Liver (tissue), 9 donors: ENCODE results near the gene GFY. TPM values are rescaled to one million over a fixed set of nuclear protein-coding genes. Genes with fewer than 3 reads are reported as not detected.

Experiments
- DNase-seq: peaks from one replicate; pipeline ENCODE4 v3.0.0-alpha.2; 2017; ENCODE audit warnings: low spot score
- H3K27ac ChIP-seq, 2 donors: one replicate each; pipeline ENCODE4 v1.7.0; 2013; ENCODE audit warnings: inconsistent platforms in 2 of 2, low read length in 2 of 2, control low read depth in 1 of 2, low read depth in 1 of 2, mild to moderate bottlenecking in 1 of 2
- H3K27me3 ChIP-seq, 4 donors: one replicate each; pipeline versions ENCODE4 v1.6.1 to v1.7.0; 2013; ENCODE audit warnings: low read length in 3 of 4, inconsistent platforms in 1 of 4, mild to moderate bottlenecking in 1 of 4, moderate library complexity in 1 of 4; ENCODE audit not compliant: control insufficient read depth in 4 of 4, insufficient read depth in 4 of 4
- H3K36me3 ChIP-seq, 4 donors: one replicate each; pipeline versions ENCODE4 v1.6.1 to v1.7.0; 2013; ENCODE audit warnings: low read length in 3 of 4, mild to moderate bottlenecking in 3 of 4, low read depth in 1 of 4, moderate library complexity in 1 of 4; ENCODE audit not compliant: control insufficient read depth in 4 of 4, insufficient read depth in 3 of 4
- H3K4me1 ChIP-seq, 4 donors: one replicate each; pipeline versions ENCODE4 v1.6.1 to v1.7.0; 2013; ENCODE audit warnings: low read length in 3 of 4, mild to moderate bottlenecking in 3 of 4, moderate library complexity in 1 of 4; ENCODE audit not compliant: control insufficient read depth in 4 of 4, insufficient read depth in 4 of 4
- H3K4me3 ChIP-seq, 3 donors: one replicate each; pipeline versions ENCODE4 v1.6.1 to v1.7.0; 2013; ENCODE audit warnings: low read length in 3 of 3, control low read depth in 1 of 3, low read depth in 1 of 3, mild to moderate bottlenecking in 1 of 3
- H3K9ac ChIP-seq, 2 donors: one replicate each; pipeline ENCODE4 v1.7.0; 2013; ENCODE audit warnings: low read length in 2 of 2, mild to moderate bottlenecking in 2 of 2, moderate library complexity in 2 of 2, control low read depth in 1 of 2, low read depth in 1 of 2
- H3K9me3 ChIP-seq, 4 donors: one replicate each; pipeline versions ENCODE4 v1.6.1 to v1.7.0; 2013; ENCODE audit warnings: low read length in 3 of 4; ENCODE audit not compliant: control insufficient read depth in 4 of 4
- EGR1 ChIP-seq, 2 donors: IDR thresholded peaks; 2 replicates each; pipeline ENCODE4 v1.6.1; 2016 to 2018; ENCODE audit warnings: antibody characterized with exemption in 2 of 2, low read depth in 2 of 2
- FOXA1 ChIP-seq: IDR thresholded peaks from 2 replicates; pipeline ENCODE4 v1.6.1; 2016; ENCODE audit warnings: antibody characterized with exemption
- FOXA2 ChIP-seq: IDR thresholded peaks from 2 replicates; pipeline ENCODE4 v1.6.1; 2016; ENCODE audit warnings: antibody characterized with exemption
- GABPA ChIP-seq, 2 donors: IDR thresholded peaks in 1 of 2; conservative IDR thresholded peaks in 1 of 2; 2 replicates each; pipeline ENCODE4 v1.6.1; 2016; ENCODE audit warnings: antibody characterized with exemption in 2 of 2, mild to moderate bottlenecking in 1 of 2, moderate library complexity in 1 of 2
- HNF4A ChIP-seq, 2 donors: conservative IDR thresholded peaks; 2 replicates each; pipeline ENCODE4 v1.6.1; 2016; ENCODE audit warnings: antibody characterized with exemption in 2 of 2, mild to moderate bottlenecking in 2 of 2
- HNF4G ChIP-seq: IDR thresholded peaks from 2 replicates; pipeline ENCODE4 v1.6.1; 2016; ENCODE audit warnings: antibody characterized with exemption
- JUND ChIP-seq, 2 donors: IDR thresholded peaks; 2 replicates each; pipeline ENCODE4 v1.6.1; 2016; ENCODE audit warnings: antibody characterized with exemption in 2 of 2
- NR2F2 ChIP-seq: IDR thresholded peaks from 2 replicates; pipeline ENCODE4 v1.6.1; 2016; ENCODE audit warnings: antibody characterized with exemption
- RAD21 ChIP-seq, 2 donors: IDR thresholded peaks; 2 replicates each; pipeline ENCODE4 v1.6.1; 2016; ENCODE audit warnings: antibody characterized with exemption in 2 of 2, mild to moderate bottlenecking in 2 of 2
- RXRA ChIP-seq, 2 donors: IDR thresholded peaks; 2 replicates each; pipeline ENCODE4 v1.6.1; 2017 to 2018; ENCODE audit warnings: antibody characterized with exemption in 2 of 2, mild to moderate bottlenecking in 1 of 2
- SP1 ChIP-seq: IDR thresholded peaks from 2 replicates; pipeline ENCODE4 v1.6.1; 2018; ENCODE audit warnings: antibody characterized with exemption, mild to moderate bottlenecking
- TAF1 ChIP-seq: conservative IDR thresholded peaks from 2 replicates; pipeline ENCODE4 v1.6.1; 2016; ENCODE audit warnings: antibody characterized with exemption, mild to moderate bottlenecking
- YY1 ChIP-seq: IDR thresholded peaks from 2 replicates; pipeline ENCODE4 v1.6.1; 2016; ENCODE audit warnings: antibody characterized with exemption, mild to moderate bottlenecking
- WGBS: extraction: QIAGEN DNeasy Blood & Tissue Kit; methylation state at CpG from one replicate; pipeline ENCODE4 v1.1.7; 2013; 5-methylcytosine and 5-hydroxymethylcytosine counted together
- polyA plus RNA-seq, 2 donors: library from polyadenylated mRNA; stranded (reverse) in 1 of 2; unstranded in 1 of 2; fragments of 200-250 nt in 1 of 2; fragments of >200 nt in 1 of 2; fragmentation: Nextera tagmentation in 1 of 2; extraction: Ambion mirVana in 1 of 2; gene quantifications; one replicate each; pipeline versions ENCODE4 v1.2.1 to v1.2.3, GENCODE V29; 2013 to 2015
- total RNA-seq, 2 donors: library from RNA; depleted of rRNA; stranded (reverse); fragments of >200 nt; gene quantifications; one replicate each; pipeline ENCODE4 v1.2.3, GENCODE V29; 2014
- TF ChIP-seq, protein P1 (sequence below): IDR thresholded peaks from 2 replicates; pipeline ENCODE4 v1.6.1; 2016; ENCODE audit warnings: antibody characterized with exemption, mild to moderate bottlenecking
- TF ChIP-seq, protein P2 (sequence below): IDR thresholded peaks from 2 replicates; pipeline ENCODE4 v1.6.1; 2016; ENCODE audit warnings: antibody characterized with exemption
- TF ChIP-seq, protein P3 (sequence below): IDR thresholded peaks from 2 replicates; pipeline ENCODE4 v1.6.1; 2016; ENCODE audit warnings: antibody characterized with exemption
- donor health status: healthy.
- donor health status: healthy.
- donor health status: healthy.
- donor health status: healthy.
- donor health status: healthy.

Gene GFY
- total and polyA plus RNA-seq, 4 donors: not detected

DNA sequence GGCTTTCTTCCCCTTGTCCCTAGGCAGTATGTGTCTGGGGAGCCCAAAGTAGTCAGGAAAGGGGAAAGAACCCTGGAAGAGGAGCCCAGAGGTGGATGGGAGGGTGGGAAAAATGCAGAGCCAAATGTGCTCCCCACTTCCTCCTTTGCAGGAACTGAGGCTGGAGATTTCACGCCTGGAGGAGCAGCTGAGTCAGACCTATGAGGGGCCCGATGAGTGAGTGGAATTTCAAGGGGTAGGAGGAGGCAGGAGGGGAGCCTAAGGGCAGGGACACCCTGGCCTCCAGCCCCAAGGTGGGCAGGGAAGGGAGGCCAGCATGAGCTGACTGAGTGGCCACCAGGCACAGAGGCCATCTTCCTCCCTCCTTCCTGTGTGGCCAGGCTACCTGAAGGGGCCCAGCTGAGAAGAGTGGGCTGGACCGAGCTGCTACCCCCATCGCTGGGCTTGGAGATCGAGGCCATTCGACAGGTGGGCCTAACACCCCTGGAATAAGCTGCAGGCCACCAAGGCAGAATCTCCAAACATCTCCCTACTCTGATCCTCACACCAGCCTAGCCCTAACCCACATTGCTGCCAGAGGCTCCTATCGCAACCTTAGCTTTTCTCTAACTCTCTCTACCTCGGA lies 16.3 kb upstream of the GFY start (continued):
- TF ChIP-seq, protein P1, sequence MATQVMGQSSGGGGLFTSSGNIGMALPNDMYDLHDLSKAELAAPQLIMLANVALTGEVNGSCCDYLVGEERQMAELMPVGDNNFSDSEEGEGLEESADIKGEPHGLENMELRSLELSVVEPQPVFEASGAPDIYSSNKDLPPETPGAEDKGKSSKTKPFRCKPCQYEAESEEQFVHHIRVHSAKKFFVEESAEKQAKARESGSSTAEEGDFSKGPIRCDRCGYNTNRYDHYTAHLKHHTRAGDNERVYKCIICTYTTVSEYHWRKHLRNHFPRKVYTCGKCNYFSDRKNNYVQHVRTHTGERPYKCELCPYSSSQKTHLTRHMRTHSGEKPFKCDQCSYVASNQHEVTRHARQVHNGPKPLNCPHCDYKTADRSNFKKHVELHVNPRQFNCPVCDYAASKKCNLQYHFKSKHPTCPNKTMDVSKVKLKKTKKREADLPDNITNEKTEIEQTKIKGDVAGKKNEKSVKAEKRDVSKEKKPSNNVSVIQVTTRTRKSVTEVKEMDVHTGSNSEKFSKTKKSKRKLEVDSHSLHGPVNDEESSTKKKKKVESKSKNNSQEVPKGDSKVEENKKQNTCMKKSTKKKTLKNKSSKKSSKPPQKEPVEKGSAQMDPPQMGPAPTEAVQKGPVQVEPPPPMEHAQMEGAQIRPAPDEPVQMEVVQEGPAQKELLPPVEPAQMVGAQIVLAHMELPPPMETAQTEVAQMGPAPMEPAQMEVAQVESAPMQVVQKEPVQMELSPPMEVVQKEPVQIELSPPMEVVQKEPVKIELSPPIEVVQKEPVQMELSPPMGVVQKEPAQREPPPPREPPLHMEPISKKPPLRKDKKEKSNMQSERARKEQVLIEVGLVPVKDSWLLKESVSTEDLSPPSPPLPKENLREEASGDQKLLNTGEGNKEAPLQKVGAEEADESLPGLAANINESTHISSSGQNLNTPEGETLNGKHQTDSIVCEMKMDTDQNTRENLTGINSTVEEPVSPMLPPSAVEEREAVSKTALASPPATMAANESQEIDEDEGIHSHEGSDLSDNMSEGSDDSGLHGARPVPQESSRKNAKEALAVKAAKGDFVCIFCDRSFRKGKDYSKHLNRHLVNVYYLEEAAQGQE: no peak
- TF ChIP-seq SP1 (no peak), YY1 (no peak)

DNA sequence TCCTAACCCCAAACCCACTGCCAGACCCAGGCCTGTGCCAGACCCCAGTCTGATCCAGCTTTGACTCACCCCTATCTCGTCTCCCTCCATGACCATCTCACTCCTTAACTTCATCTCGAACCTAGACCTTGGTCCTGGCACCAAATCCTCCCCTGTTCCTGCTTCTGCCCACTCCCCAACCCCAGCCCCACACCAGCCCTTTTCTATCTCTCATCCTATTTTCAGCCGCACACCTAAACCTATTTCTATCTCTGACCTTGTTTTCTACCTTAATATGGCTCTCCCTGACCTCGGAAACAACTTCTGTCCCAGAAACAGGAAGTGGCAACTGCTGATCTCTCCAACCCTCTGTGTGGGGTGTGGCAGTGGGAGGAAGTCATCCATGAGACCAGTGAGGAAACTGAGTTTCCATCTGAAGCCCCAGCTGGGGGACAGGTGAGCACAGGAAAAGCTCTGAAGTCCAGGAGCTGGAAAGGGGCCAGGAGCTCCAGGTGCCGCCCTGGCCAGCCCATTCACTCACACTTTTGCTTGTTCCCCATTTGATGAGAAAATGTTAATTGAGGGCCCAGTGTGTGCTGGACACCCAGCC lies 15.7 kb upstream of the GFY start:
- peaks cover 0 to 2% (median 0%) of the 10 kb centered on the region in 4 donors for H3K27me3 ChIP-seq
- no peak overlapping the region for H3K27ac ChIP-seq
- no peak overlapping the region for H3K4me3 ChIP-seq
- H3K9me3 ChIP-seq: no peaks in the 10 kb centered on the region
- DNase-seq: no peak
- no peaks in the 10 kb centered on the region for H3K36me3 ChIP-seq
- H3K4me1 ChIP-seq: no peaks in the 10 kb centered on the region
- WGBS: 77% methylated on average over 5 of the region's 5 CpGs
- TF ChIP-seq, protein P1: no peak
- TF ChIP-seq FOXA2 (no peak), SP1 (no peak), RAD21 (IDR thresholded peaks at IDR 0.05) (no peak), TAF1 (no peak), JUND (IDR thresholded peaks at IDR 0.05) (no peak), NR2F2 (no peak), EGR1 (IDR thresholded peaks at IDR 0.05; ENCODE audit: low read depth in 2 of 2) (no peak), HNF4G (no peak), FOXA1 (no peak), RXRA (IDR thresholded peaks at IDR 0.05) (no peak), HNF4A (conservative IDR thresholded peaks at IDR 0.05) (no peak), GABPA (IDR thresholded peaks at IDR 0.05 in 1 of 2, conservative IDR thresholded peaks at IDR 0.05 in 1 of 2) (no peak)
- TF ChIP-seq, protein P2, sequence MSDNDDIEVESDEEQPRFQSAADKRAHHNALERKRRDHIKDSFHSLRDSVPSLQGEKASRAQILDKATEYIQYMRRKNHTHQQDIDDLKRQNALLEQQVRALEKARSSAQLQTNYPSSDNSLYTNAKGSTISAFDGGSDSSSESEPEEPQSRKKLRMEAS: no peak
- TF ChIP-seq, protein P3, sequence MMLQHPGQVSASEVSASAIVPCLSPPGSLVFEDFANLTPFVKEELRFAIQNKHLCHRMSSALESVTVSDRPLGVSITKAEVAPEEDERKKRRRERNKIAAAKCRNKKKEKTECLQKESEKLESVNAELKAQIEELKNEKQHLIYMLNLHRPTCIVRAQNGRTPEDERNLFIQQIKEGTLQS: no peak
- H3K9ac ChIP-seq: no peak overlapping the region
